GM23338 (cell line): ENCODE data around the gene SPINK6. TPM values are rescaled to one million over a fixed set of nuclear protein-coding genes. Genes with fewer than 3 reads are reported as not detected.

ENCODE experiments used
- ATAC-seq: fragments of 200-7000 bp; cut with Tn5 transposase; 3 replicates; pipeline ENCODE4 v1.9.1; 2020
- DNase-seq: peaks from one replicate; pipeline ENCODE4 v3.0.0-alpha.2; 2015; ENCODE audit warnings: low spot score
- H2AFZ ChIP-seq: fragments of 200-600 bp; sonication (generic); 2 replicates; pipeline ENCODE4 v1.8.0; 2016; ENCODE audit warnings: antibody characterized with exemption, mild to moderate bottlenecking, moderate library complexity
- H3F3A ChIP-seq: fragments of 200-600 bp; sonication (generic); replicated peaks from 2 replicates; pipeline ENCODE4 v1.8.0; 2017; ENCODE audit warnings: antibody characterized with exemption, mixed run types, low read depth
- H3K27ac ChIP-seq: fragments of 200-600 bp; sonication (generic); 2 replicates; pipeline ENCODE4 v1.6.1; 2016; ENCODE audit warnings: low read depth
- H3K27me3 ChIP-seq: fragments of 200-600 bp; sonication (generic); 2 replicates; pipeline ENCODE4 v1.8.0; 2016; ENCODE audit warnings: mild to moderate bottlenecking, mixed run types, moderate library complexity; ENCODE audit not compliant: insufficient read depth
- H3K36me3 ChIP-seq: fragments of 200-600 bp; sonication (generic); 2 replicates; pipeline ENCODE4 v1.8.0; 2016; ENCODE audit warnings: mild to moderate bottlenecking; ENCODE audit not compliant: insufficient read depth
- H3K4me1 ChIP-seq: fragments of 200-600 bp; sonication (generic); 2 replicates; pipeline ENCODE4 v1.8.0; 2016; ENCODE audit warnings: mild to moderate bottlenecking, moderate library complexity; ENCODE audit not compliant: insufficient read depth
- H3K4me2 ChIP-seq: fragments of 200-600 bp; sonication (generic); 2 replicates; pipeline ENCODE4 v1.7.1; 2017; ENCODE audit warnings: mixed run types
- H3K4me3 ChIP-seq: fragments of 200-600 bp; sonication (generic); 2 replicates; pipeline ENCODE4 v1.6.1; 2016; ENCODE audit warnings: mixed run types
- H3K79me2 ChIP-seq: fragments of 200-600 bp; sonication (generic); replicated peaks from 2 replicates; pipeline ENCODE4 v1.8.0; 2017; ENCODE audit warnings: mild to moderate bottlenecking; ENCODE audit not compliant: insufficient read depth
- H3K9me2 ChIP-seq: fragments of 200-600 bp; sonication (generic); 2 replicates; pipeline ENCODE4 v1.8.0; 2017; ENCODE audit not compliant: insufficient read depth
- H4K20me1 ChIP-seq: fragments of 200-600 bp; sonication (generic); replicated peaks from 2 replicates; pipeline ENCODE4 v1.8.0; 2017; ENCODE audit warnings: mild to moderate bottlenecking; ENCODE audit not compliant: insufficient read depth
- H3K27ac Mint-ChIP-seq: 2 replicates; pipeline ENCODE4 v1.8.0; 2020; ENCODE audit warnings: inconsistent platforms, mild to moderate bottlenecking, moderate library complexity, mixed read lengths
- H3K27me3 Mint-ChIP-seq: 3 replicates; pipeline ENCODE4 v1.8.0; 2022; ENCODE audit warnings: low read depth, mild to moderate bottlenecking, moderate library complexity, mixed read lengths, inconsistent platforms; ENCODE audit not compliant: insufficient read depth, poor library complexity
- H3K36me3 Mint-ChIP-seq: 3 replicates; pipeline ENCODE4 v1.8.0; 2021; ENCODE audit warnings: low read depth, mild to moderate bottlenecking, inconsistent platforms, moderate library complexity, mixed read lengths
- H3K4me1 Mint-ChIP-seq: 3 replicates; pipeline ENCODE4 v1.8.0; 2020; ENCODE audit warnings: mild to moderate bottlenecking, inconsistent platforms, mixed read lengths
- H3K4me3 Mint-ChIP-seq: 3 replicates; pipeline ENCODE4 v1.8.0; 2021; ENCODE audit warnings: moderate library complexity, mild to moderate bottlenecking, inconsistent platforms, mixed read lengths
- H3K9me3 Mint-ChIP-seq: 3 replicates; pipeline ENCODE4 v1.8.0; 2020; ENCODE audit warnings: moderate library complexity, mild to moderate bottlenecking, inconsistent platforms, mixed read lengths
- CREB1 ChIP-seq: fragments of 250-450 bp; sonication (Bioruptor Pico); IDR thresholded peaks from 2 replicates; pipeline ENCODE4 v1.5.0; 2020; ENCODE audit warnings: low read depth, mild to moderate bottlenecking, moderate library complexity
- ETS1 ChIP-seq: IDR thresholded peaks from 2 replicates; pipeline ENCODE4 v1.6.1; 2016; ENCODE audit warnings: antibody characterized with exemption
- EZH2 ChIP-seq: fragments of 200-600 bp; sonication (generic); IDR thresholded peaks from one replicate; pipeline ENCODE4 v1.8.0; 2017; ENCODE audit warnings: antibody characterized with exemption, mild to moderate bottlenecking, low read depth; ENCODE audit not compliant: unreplicated experiment
- EZH2phosphoT487 ChIP-seq: fragments of 200-600 bp; sonication (generic); IDR thresholded peaks from one replicate; pipeline ENCODE4 v1.8.1; 2018; ENCODE audit warnings: antibody characterized with exemption; ENCODE audit not compliant: unreplicated experiment
- JUNB ChIP-seq: IDR thresholded peaks from one replicate; pipeline ENCODE4 v1.6.1; 2016; ENCODE audit warnings: antibody characterized with exemption; ENCODE audit not compliant: unreplicated experiment
- NANOG ChIP-seq: IDR thresholded peaks from 2 replicates; pipeline ENCODE4 v1.6.1; 2016; ENCODE audit warnings: antibody characterized with exemption, borderline replicate concordance
- POLR2AphosphoS5 ChIP-seq: IDR thresholded peaks from 2 replicates; pipeline ENCODE4 v1.6.1; 2016; ENCODE audit warnings: antibody characterized with exemption, low read depth
- STAT1 ChIP-seq: IDR thresholded peaks from one replicate; pipeline ENCODE4 v1.6.1; 2016; ENCODE audit warnings: antibody characterized with exemption; ENCODE audit not compliant: unreplicated experiment
- ZNF114 ChIP-seq: fragments of 250-450 bp; sonication (Bioruptor Pico); IDR thresholded peaks from 2 replicates; pipeline ENCODE4 v1.5.0; 2020; ENCODE audit warnings: mild to moderate bottlenecking, moderate library complexity
- ZNF331 ChIP-seq: fragments of 250-450 bp; sonication (Bioruptor Pico); IDR thresholded peaks from 2 replicates; pipeline ENCODE4 v1.5.0; 2020; ENCODE audit warnings: low read depth, mild to moderate bottlenecking, moderate library complexity
- ZNF462 ChIP-seq: fragments of 250-450 bp; sonication (Bioruptor Pico); IDR thresholded peaks from 2 replicates; pipeline ENCODE4 v1.5.0; 2020; ENCODE audit warnings: mild to moderate bottlenecking, moderate library complexity
- polyA plus RNA-seq: library from polyadenylated mRNA; unstranded; fragments of >200 nt; fragmentation: Nextera tagmentation; extraction: Ambion mirVana; gene quantifications from 2 replicates; pipeline ENCODE4 v1.2.1, GENCODE V29; 2016
- total RNA-seq: library from RNA; depleted of rRNA; stranded (reverse); fragments of >200 nt; shearing (Covaris generic); gene quantifications from 2 replicates; pipeline ENCODE4 v1.2.3, GENCODE V29; 2014
- TF ChIP-seq, protein P1 (sequence below): IDR thresholded peaks from one replicate; pipeline ENCODE4 v1.6.1; 2018; ENCODE audit warnings: antibody characterized with exemption; ENCODE audit not compliant: unreplicated experiment
- TF ChIP-seq, protein P2 (sequence below), 2 experiments: fragments of 200-600 bp in 1 of 2; sonication (generic) in 1 of 2; conservative IDR thresholded peaks; 2 replicates each; pipeline versions ENCODE4 v1.5.1 to v1.6.1; 2016 to 2017; ENCODE audit warnings: antibody characterized with exemption in 2 of 2, low read depth in 2 of 2, mild to moderate bottlenecking in 2 of 2, moderate library complexity in 1 of 2

SPINK6 gene
- total and polyA plus RNA-seq, 2 experiments from 2014 or later, result 0.53 TPM; not detected in 1

- no peak for TF ChIP-seq ZNF331 (CRISPR knock-in tag)
- TF ChIP-seq ZNF462, result no peak
- no peak for TF ChIP-seq STAT1
- TF ChIP-seq, protein P1, sequence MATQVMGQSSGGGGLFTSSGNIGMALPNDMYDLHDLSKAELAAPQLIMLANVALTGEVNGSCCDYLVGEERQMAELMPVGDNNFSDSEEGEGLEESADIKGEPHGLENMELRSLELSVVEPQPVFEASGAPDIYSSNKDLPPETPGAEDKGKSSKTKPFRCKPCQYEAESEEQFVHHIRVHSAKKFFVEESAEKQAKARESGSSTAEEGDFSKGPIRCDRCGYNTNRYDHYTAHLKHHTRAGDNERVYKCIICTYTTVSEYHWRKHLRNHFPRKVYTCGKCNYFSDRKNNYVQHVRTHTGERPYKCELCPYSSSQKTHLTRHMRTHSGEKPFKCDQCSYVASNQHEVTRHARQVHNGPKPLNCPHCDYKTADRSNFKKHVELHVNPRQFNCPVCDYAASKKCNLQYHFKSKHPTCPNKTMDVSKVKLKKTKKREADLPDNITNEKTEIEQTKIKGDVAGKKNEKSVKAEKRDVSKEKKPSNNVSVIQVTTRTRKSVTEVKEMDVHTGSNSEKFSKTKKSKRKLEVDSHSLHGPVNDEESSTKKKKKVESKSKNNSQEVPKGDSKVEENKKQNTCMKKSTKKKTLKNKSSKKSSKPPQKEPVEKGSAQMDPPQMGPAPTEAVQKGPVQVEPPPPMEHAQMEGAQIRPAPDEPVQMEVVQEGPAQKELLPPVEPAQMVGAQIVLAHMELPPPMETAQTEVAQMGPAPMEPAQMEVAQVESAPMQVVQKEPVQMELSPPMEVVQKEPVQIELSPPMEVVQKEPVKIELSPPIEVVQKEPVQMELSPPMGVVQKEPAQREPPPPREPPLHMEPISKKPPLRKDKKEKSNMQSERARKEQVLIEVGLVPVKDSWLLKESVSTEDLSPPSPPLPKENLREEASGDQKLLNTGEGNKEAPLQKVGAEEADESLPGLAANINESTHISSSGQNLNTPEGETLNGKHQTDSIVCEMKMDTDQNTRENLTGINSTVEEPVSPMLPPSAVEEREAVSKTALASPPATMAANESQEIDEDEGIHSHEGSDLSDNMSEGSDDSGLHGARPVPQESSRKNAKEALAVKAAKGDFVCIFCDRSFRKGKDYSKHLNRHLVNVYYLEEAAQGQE, result no peak
- no peak for TF ChIP-seq ZNF114 (CRISPR knock-in tag)
- no peak for TF ChIP-seq CREB1 (CRISPR knock-in tag)
- no peak for TF ChIP-seq POLR2AphosphoS5
- no peak for TF ChIP-seq EZH2phosphoT487
- no peak for TF ChIP-seq ETS1
- no peak for TF ChIP-seq JUNB
- TF ChIP-seq NANOG, result no peak
- TF ChIP-seq, protein P2, sequence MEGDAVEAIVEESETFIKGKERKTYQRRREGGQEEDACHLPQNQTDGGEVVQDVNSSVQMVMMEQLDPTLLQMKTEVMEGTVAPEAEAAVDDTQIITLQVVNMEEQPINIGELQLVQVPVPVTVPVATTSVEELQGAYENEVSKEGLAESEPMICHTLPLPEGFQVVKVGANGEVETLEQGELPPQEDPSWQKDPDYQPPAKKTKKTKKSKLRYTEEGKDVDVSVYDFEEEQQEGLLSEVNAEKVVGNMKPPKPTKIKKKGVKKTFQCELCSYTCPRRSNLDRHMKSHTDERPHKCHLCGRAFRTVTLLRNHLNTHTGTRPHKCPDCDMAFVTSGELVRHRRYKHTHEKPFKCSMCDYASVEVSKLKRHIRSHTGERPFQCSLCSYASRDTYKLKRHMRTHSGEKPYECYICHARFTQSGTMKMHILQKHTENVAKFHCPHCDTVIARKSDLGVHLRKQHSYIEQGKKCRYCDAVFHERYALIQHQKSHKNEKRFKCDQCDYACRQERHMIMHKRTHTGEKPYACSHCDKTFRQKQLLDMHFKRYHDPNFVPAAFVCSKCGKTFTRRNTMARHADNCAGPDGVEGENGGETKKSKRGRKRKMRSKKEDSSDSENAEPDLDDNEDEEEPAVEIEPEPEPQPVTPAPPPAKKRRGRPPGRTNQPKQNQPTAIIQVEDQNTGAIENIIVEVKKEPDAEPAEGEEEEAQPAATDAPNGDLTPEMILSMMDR (conservative IDR thresholded peaks at IDR 0.05; ENCODE audit: low read depth in 2 of 2), result no peak
- no peak for TF ChIP-seq EZH2
- Histone ChIP-seq H3K27ac (no peak overlapping the region), H3K79me2 (no peaks in the 10 kb centered on the region), H2AFZ (0 out of 2 replicates have a peak overlapping the region, but pooled peaks have one; percentile 11), H3K4me1 (no peaks in the 10 kb centered on the region), H3K9me2 (no peaks in the 10 kb centered on the region; the same call in 1 of the 2 replicates), H3F3A (no peaks in the 10 kb centered on the region), H3K4me2 (no peak overlapping the region), H4K20me1 (no peaks in the 10 kb centered on the region), H3K36me3 (no peaks in the 10 kb centered on the region), H3K27me3 (no peaks in the 10 kb centered on the region), H3K4me3 (no peak overlapping the region)
- Mint-ChIP-seq H3K4me1 (no peaks in the 10 kb centered on the region), H3K4me3 (no peak overlapping the region), H3K36me3 (no peaks in the 10 kb centered on the region), H3K27ac (no peak overlapping the region), H3K27me3 (no peaks in the 10 kb centered on the region), H3K9me3 (peaks cover 12% of the 10 kb centered on the region)
- no peak for ATAC-seq
- DNase-seq, result no peak
Observed at GRCh38 chr5:148261221-148261620, 58.4 kb downstream of the SPINK6 start.
